Jurkat, Clone E6-1 (cell line): ENCODE results near the gene TM9SF2.
A peak's percentile ranks its signal among the peaks of the same experiment; 100 is the strongest.
"Not testable (repeated sequence)": the region's sequence is repeated elsewhere in the genome, so short reads cannot be mapped to it uniquely, and the experiment has no call there.

Source experiments
- DNase-seq: peaks from one replicate; pipeline ENCODE4 v3.0.0-alpha.2; 2011; ENCODE audit warnings: low read depth, low spot score
- H3K4me3 ChIP-seq: 2 replicates; pipeline ENCODE4 v1.5.1; 2011; ENCODE audit warnings: mild to moderate bottlenecking, low read length, control low read depth, moderate library complexity

Gene TM9SF2

DNA sequence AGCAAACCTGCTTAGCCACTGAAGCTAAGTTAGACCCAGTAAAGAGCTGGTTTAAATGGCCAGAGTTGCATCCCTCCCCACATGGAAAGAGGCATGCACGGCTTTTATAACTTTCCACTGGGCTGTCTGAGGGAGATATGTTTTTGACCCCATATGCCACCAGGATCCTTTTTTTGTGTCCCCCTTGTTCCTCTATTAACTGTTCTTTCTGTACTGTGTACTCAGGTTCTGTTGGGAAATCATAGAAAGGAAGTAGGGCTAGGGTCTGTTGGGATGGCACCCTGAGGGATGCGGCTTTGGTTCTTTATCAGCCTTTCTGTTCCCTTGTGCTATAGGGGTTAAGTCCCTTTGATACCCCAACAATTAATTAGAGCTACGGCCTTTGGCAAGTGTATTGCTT lies 12.2 kb upstream of the TM9SF2 start:
- H3K4me3 ChIP-seq, result no peak overlapping the region
- no peak for DNase-seq

DNA sequence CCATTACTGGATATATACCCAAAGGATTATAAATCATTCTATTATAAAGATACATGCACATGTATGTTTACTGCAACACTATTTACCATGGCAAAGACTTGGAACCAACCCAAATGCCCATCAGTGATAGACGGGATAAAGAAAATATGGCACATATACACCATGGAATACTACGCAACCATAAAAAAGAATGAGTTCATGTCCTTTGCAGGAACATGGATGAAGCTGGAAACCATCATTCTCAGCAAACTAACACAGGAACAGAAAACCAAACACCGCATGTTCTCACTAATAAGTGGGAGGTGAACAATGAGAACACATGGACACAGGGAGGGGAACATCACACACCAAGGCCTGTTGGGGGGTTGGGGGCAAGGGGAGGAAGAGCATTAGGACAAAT lies 9.5 kb upstream of the TM9SF2 start:
- not testable (repeated sequence) for DNase-seq, H3K4me3 ChIP-seq

DNA sequence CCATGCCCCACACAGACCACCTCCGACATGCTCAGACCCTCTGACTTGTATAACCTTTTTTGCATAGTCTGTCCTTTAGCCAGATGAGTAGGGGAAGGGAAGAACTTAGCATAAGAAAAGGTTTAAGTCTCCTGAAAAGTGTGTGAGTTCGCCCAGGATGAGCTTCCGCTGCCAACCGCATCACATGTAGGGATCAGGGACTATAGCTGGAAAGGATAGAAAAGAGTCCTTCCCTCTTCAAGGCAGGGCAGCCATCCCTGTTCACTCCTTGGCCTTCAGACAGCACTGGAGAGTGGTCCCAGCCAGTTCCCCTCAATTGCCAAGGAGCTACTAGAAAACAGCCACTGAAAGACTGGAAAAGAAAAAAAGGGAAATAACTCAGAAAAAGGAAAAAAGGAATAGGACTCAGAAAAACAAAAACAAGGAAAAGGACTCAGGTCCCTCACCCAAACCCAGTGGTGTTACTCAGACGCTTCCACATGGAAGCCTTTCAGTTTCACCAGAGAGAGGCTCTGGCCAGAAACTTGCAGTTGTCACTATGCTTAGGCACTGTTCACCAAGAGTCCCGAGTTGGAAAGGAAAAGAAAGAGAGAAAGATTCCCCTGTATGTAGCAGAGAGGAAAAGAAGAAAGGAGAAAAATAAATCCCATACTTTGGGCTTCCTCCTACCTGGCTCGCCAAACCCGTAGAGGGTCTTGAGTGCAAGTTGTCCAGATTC lies 5.6 kb upstream of the TM9SF2 start:
- H3K4me3 ChIP-seq, result peak overlapping the region; percentile 41
- no peak for DNase-seq

DNA sequence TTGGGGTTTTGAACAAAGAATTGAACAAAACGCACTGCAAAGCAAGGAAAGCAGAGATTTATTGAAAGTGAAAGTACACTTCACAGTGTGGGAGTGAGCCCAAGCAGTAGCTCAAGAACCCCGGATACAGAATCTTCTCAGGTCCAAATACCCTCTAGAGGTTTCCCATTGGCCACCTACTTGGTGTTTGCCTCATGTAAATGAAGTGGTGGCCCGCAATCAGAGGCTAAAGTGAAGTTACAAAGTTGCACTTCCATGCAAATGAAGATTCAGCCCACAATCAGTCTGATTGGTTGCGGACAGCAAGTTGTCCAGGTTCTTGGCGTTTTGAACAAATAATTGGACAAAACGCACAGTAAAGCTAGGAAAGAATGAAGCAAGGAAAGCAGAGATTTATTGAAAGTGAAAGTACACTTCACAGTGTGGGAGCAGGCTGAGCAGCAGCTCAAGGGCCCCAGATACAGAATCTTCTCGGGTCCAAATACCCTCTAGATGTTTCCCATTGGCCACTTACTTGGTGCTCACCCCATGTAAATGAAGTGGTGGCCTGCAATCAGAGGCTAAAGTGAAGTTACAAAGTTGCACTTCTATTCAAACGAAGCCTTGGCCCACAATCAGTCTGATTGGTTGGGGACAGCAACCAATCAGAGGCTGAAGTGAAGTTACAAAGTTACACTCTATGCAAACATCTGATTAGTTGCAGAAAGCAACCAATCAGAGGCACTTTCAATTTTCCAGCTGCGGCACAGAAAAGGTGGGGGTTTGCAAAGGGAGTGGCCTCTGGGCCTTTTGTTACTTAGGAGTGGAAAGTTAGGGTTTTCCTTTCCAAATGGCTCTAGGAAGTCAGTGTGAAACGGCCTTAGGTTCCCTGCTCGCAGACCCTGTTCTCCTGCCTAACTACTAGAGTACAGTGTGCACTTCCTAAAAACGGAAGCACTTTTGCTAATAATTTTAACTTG lies 4.8 kb upstream of the TM9SF2 start:
- DNase-seq, result peak; percentile 69
- peak overlapping the region; percentile 41 for H3K4me3 ChIP-seq

DNA sequence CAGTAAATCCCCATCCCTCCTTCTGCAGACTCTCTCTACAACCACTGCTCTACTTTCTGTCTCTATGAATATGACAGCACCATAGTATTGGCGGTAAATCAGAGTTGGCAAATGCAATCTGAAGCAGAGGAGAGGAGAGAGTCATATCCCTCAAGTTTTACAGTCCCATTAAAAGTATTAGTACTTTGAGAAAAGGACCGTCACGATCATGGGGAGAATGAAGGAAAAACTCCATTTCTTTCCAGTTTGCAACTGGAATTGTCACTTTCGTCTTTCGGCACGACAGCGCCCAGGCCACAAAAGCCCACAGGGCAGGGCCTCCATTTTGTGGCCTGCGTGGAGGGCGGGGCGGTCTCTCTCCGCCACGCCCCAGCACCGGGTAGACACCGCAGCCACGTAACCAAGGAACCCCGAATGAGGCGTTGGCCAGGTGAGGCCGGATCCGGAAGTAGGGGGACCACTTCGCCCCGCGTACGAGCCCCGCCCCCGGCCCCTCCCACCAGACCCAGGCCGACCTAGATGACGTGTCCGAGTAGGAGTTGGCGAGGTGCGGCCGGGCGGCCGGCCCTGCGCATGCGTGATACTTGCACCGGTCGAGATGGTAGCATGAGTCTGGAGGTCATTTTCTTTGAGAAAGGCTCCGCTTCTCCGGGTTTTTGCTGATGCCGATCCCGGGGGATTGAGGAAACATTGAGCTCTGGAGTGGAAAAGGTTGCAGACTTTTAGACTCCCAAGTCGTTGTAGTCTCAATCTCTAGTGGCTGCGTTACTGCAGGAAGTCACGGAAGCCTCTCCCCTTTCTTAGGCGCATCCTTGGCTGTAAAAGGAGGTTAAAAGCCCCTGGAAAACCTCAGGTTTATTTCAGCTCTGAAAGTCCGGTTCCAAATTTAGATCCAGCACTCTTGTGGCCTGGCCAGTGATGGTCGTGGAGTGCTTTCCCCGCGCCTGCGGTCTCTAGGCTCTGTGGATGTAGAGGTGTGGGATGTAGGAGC lies 2.8 kb upstream of the TM9SF2 start:
- DNase-seq, result no peak
- H3K4me3 ChIP-seq, result no peak overlapping the region

DNA sequence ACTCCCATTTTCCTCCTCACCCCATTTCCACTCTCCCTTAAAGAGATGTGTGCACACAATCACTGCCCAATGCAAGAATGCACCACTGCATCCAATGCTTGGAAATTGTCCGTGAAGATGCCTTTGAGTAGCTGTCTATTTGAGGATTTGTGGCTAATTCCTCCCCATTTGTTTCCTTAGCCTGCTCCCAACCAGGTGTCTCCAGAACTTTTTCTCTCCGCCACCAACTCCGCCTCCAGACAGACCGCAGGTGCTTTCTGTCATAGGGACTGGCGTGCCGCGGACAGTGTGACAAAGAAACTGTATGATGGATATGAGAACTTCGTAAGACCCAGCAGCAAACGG lies 461 bp upstream of the TM9SF2 start:
- DNase-seq, result no peak
- H3K4me3 ChIP-seq, result peak overlapping the region; percentile 93

DNA sequence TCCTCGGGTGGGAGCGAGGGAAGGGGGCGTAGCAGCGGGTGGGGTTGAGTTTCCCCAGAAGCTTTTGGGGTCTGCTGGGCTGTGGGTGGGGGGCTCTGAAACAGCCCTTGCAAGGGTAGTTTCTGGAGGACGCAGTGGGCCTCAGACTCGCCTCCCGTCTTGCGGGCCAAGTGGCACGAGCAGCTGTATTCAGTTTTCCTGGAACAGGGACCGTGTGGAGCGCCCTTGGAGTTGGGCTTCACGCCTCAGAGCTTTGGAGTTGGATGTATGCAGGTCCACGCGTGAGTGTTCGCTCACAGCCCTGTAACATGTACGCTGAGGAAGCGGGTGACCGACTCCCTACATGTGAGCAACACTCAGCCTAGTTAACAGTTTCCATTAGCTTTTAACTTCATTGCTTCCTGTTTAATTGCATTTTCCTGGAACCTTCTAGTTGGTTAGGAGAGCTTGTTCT lies 603 bp downstream of the TM9SF2 start:
- no peak for DNase-seq
- H3K4me3 ChIP-seq, result peak overlapping the region; percentile 93

DNA sequence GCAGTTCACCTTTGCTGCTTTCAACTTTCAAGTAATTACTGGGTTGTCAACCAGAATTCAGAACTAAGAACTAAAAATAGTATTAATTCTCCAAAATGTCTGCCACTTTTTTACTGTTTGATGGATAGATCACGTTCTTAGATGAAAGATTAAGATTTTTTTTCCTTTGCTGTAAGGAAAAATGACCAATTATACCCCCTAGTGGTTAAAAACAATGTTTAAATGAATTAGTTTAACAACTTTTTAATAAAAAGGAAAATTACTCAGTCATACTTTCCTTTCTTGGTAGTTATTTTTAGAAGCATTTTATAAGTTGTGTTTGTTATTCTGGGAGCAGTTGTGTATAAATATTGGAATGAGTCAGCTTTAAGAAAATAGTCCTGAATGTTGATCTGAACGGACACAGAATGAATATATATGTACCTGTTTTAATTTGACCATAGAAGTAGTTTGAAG lies 4.6 kb downstream of the TM9SF2 start:
- no peak overlapping the region for H3K4me3 ChIP-seq
- no peak for DNase-seq

DNA sequence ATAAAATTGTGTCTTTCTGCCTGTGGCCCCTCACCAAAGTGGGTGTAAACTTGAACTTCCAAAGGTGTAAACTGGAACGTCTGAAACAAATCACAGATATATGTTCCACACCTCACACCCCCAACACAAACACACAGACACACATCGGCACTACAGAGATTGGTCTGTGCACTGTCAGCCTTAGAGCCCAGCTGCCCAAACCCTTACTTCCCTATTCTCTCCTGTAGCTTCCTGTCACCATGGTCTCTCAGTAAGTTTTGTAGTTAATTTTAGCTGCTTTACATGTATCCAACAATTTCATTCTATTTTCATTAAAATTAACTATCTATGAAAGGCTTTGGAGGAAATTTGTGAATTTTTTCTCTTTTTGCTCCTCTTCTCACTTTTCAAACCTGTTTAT lies 5.4 kb downstream of the TM9SF2 start:
- no peak overlapping the region for H3K4me3 ChIP-seq
- DNase-seq, result no peak

DNA sequence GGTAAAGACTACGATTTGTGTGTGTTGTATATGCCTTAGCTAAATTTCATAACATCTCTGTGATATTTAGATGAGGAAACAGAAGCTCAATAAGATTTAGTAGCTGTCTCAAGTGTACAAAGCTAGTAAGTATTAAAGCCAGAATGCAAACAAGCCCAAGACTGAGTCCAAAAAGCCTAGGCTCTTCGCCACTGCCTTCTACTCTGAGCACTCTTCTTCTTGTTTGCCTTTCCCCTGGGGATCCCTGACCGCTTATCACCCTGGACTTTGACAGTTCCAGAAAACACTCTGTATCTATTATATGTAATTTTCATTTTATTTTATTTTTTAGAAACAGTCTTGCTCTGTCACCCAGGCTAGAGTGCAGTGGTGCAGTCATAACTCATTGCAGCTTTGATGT lies 5.8 kb downstream of the TM9SF2 start:
- no peak overlapping the region for H3K4me3 ChIP-seq

DNA sequence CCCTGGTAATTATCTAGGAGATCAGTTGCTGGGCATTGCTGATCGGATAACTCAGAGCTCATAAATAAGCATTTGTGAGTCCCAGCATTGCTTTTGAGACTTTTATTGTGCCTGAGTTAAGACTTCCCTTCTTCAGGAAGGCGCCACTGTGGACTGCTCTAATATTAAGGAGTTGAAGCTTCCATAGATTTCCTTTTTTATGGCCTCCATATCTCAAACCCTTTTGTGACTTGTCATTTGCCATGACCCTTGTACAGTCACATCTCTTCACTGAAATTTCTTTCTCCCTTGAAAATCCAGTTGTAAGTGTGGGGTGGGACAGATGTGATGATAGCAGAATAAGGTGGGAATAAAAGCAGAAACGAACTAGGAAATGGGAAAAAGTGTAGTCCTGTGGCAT lies 6.3 kb downstream of the TM9SF2 start:
- no peak overlapping the region for H3K4me3 ChIP-seq
- no peak for DNase-seq

More for the DNA sequence above, 5.8 kb downstream of the TM9SF2 start:
- no peak for DNase-seq

DNA sequence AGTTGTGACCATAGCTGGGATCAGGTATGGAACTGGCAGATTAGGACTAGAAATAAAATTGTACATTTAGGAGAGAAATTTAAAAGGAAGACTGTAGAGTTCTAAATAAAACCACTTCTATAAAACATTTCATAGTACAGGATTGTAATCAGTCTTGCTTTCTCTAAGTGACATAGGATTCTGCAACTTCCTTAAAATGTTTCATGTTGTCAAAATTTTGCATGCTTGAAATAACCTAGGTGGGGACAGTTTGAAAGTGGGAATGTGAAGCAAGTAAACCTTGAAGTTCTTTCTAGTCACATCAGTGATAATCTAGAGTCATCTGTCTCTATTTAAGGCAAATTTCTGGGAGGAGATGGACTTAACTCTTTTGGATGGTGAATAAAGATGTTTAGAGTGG lies 6.7 kb downstream of the TM9SF2 start:
- no peak for DNase-seq

DNA sequence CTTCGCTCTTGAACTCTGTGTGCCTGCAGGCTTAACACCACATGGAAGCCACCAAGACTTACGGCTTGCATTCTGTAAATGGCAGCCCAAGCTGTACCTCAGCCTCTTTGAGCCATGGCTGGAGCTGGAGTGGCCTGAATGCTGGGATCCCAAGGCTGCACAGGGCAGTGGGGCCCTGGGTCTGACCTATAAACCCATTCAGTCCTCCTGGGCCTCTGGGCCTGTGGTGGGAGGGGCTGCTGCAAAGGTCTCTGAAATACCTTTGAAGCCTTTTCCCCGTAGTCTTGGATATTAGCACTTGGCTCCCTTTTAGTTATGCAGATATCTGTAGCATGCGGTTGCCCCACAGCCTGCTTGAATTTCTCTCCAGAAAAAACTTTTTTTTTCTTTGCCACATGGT lies 8.2 kb downstream of the TM9SF2 start:
- DNase-seq, result no peak
- no peak overlapping the region for H3K4me3 ChIP-seq

More for the DNA sequence above, 6.7 kb downstream of the TM9SF2 start:
- H3K4me3 ChIP-seq, result no peak overlapping the region

DNA sequence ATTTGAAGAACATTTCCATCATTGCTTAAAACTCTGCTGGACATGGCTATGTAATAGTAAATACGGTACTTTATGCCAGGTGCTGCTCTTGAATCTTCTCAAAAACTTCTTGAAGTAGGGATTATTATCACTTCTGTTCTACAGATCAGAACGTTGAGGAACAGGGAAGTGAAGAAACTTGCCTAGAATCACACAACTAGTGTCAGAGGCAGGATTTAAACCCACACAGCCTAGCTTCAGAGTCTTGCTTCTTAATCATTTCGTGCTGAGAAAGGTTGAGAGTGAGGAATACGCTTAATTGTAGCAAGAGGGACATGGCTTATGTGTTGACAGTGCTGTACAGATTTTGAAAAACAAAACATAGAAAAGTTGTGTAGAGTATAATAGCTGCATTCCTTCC lies 13.5 kb downstream of the TM9SF2 start:
- DNase-seq, result no peak
- H3K4me3 ChIP-seq, result no peak overlapping the region

DNA sequence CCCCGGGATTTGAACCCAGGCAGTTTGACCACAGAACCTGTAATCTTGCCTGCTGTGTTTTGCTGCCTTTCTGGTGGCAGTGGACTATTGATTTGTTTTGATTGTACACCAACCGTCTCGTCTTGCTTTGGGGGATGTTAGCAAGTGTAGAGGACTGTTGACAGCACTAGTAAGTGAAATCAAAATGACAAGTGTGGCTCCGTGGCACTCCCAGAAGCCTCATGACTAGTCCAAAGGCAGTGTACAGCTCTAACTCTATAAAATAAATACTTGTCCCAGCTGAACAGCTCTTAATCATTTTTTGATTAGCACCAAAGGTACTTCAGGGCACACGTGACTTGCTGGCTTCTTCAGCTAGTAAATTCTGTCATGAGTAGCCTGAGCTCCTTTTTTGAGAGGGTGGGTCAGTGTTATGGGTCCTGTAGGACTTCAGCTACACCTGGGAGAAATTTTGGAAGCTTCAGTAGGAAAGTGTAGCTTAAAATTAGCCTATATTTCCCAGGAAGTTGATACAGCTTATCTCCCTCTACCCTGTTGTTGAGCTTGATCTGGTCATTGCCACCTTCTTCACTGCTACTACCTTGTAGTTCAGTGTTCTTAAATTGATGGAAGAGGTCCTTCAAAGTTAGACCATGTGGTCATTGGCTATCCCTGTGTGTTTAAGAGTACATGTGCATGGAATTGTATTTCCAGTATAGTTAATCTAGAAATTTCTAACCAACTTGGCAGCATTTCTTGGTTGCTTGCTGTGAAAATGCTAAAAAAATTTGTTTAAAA lies 15.1 kb downstream of the TM9SF2 start:
- DNase-seq, result no peak
- no peak overlapping the region for H3K4me3 ChIP-seq

DNA sequence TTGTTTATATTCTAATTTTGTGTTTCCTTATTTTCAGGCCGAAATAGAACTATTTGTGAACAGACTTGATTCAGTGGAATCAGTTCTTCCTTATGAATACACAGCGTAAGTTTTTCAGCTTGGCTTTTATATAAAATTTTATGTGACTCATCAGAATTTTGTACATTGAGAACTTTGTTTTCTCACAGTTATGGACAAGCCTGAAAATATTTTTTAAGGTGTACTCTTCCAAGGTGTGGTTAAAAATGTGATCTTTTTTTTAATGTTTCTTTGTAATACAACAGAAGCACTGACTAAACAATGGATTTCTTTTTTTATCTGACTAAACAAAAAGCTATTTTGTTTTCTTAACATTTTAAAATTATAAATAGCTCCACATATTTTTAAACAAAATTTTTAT lies 16.3 kb downstream of the TM9SF2 start:
- no peak for DNase-seq
- H3K4me3 ChIP-seq, result no peak overlapping the region

DNA sequence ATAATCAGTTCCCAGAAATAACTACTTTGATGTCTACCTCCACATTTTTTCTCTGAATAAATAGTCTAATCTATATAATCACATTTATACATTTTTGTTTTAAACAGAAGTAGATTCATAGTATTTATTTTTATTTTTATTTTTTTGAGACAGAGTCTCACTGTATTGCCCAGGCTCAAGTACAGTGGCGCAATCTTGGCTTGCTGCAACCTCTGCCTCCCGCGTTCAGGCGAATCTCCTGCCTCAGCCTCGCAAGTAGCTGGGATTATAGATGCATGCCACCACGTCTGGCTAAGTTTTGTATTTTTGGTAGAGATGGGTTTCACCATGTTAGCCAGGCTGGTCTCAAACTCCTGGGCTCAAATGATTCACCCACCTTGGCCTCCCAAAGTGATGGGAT lies 16.7 kb downstream of the TM9SF2 start:
- H3K4me3 ChIP-seq, result no peak overlapping the region
- DNase-seq, result no peak

DNA sequence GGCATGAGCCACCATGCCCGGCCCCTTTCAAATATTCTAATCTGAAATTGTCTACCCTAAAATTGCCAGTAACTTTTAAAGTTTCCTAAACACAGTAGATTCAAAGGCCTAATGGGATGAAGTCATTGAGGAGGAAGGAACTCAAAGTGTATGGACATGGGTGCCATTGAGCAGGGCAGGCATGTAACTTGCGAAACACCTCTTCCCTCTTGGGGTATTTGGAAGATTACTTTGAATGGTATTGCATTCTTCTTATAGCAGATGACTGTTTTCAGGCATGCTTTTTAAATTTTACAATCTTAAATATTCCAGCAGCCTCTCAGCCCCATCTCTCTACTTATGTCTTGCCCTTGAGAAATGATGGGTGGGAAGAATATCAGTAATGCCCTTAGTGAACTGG lies 21.0 kb downstream of the TM9SF2 start:
- no peak overlapping the region for H3K4me3 ChIP-seq
- DNase-seq, result no peak
